ENCODE measurements around the gene SH3BP4.

DNA sequence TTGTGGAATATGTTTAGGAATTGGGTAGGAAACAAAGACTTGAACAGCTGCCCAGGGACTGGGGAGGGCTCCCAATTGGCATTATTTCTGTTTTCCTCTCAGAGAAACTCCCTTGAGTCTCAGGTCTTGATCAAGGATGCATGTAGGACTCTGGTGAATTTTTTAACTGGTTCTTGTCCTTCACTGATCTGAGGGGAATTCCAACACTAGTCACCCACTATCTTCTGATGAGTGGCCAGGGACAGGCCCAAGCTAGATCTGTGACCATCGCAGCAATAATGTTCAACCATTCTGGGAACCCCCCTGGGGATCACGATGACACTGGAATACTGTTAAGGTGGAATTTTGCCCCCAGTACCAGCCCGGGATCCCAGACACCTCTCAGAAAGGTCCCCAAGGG lies 132.0 kb downstream of the SH3BP4 start:
- TF ChIP-seq POLR2A (IDR thresholded peaks at IDR 0.05) = no peak
- TF ChIP-seq, protein P1, sequence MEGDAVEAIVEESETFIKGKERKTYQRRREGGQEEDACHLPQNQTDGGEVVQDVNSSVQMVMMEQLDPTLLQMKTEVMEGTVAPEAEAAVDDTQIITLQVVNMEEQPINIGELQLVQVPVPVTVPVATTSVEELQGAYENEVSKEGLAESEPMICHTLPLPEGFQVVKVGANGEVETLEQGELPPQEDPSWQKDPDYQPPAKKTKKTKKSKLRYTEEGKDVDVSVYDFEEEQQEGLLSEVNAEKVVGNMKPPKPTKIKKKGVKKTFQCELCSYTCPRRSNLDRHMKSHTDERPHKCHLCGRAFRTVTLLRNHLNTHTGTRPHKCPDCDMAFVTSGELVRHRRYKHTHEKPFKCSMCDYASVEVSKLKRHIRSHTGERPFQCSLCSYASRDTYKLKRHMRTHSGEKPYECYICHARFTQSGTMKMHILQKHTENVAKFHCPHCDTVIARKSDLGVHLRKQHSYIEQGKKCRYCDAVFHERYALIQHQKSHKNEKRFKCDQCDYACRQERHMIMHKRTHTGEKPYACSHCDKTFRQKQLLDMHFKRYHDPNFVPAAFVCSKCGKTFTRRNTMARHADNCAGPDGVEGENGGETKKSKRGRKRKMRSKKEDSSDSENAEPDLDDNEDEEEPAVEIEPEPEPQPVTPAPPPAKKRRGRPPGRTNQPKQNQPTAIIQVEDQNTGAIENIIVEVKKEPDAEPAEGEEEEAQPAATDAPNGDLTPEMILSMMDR (IDR thresholded peaks at IDR 0.05) = no peak

Data from gastroesophageal sphincter (tissue), 3 donors.